HCT116 (cell line): ENCODE data around the gene PSMC3IP. TPM values are rescaled to one million over a fixed set of nuclear protein-coding genes. Genes with fewer than 3 reads are reported as not detected.

Source experiments
- ATAC-seq: fragments of 200-7000 bp; cut with Tn5 transposase; 2 replicates; pipeline ENCODE4 v1.9.1; 2020; ENCODE audit warnings: mild to moderate bottlenecking, moderate library complexity
- BruUV-seq: library from RNA; stranded (reverse); fragments of 400-500 nt; replicated peaks from 2 replicates; lab custom pipeline; 2021; lab: Mats Ljungman, UMichigan
- CTCF ChIA-PET: fragments of 300-600 bp; sonication (Branson Sonifier 250); formaldehyde crosslinking; loops from one replicate; lab custom pipeline; 2021; ENCODE audit warnings: antibody characterized with exemption; lab: Charles Lee
- POLR2A ChIA-PET: fragments of 300-600, 350-600 bp; sonication (Branson Sonifier 250); formaldehyde crosslinking; loops from one replicate; lab custom pipeline; 2021; ENCODE audit warnings: antibody characterized with exemption; lab: Charles Lee
- RAD21 ChIA-PET, 2 experiments: fragments of 300-600 bp; sonication (Branson Sonifier 250); formaldehyde crosslinking; loops; one replicate each; lab custom pipeline; 2023; ENCODE audit warnings: low total read pairs in 2 of 2; ENCODE audit not compliant: uncharacterized antibody in 2 of 2, unreplicated experiment in 2 of 2, low non-redundant PET in 1 of 2; lab: Charles Lee
- DNase-seq: peaks from one replicate; pipeline ENCODE4 v3.0.0-alpha.2; 2010; ENCODE audit warnings: low read depth, low spot score
- H2AFZ ChIP-seq: fragments of 200-600 bp; shearing (Covaris generic), sonication (generic); 2 replicates; pipeline ENCODE4 v1.6.1; 2017; ENCODE audit warnings: low read depth, mixed run types, mixed read lengths, antibody characterized with exemption, low read length; ENCODE audit not compliant: poor library complexity, severe bottlenecking
- H3K27ac ChIP-seq: 2 replicates; pipeline ENCODE4 v1.5.1; 2012; ENCODE audit warnings: low read depth, low read length
- H3K27me3 ChIP-seq: fragments of 200-600 bp; sonication (generic); 2 replicates; pipeline ENCODE4 v1.6.1; 2016; ENCODE audit warnings: mixed run types, low read length, mixed read lengths; ENCODE audit not compliant: insufficient read depth
- H3K36me3 ChIP-seq, 2 experiments: fragments of 200-500 bp in 1 of 2; fragments of 200-600 bp in 1 of 2; sonication (Bioruptor generic) in 1 of 2; sonication (generic) in 1 of 2; 2 replicates each; pipeline versions ENCODE4 v1.5.1 to v1.6.1; 2014 to 2016; ENCODE audit warnings: low read length in 2 of 2, inconsistent platforms in 1 of 2, mixed read lengths in 1 of 2, mixed run types in 1 of 2; ENCODE audit not compliant: insufficient read depth in 2 of 2, control insufficient read depth in 1 of 2
- H3K4me1 ChIP-seq, 2 experiments: fragments of 200-600 bp in 1 of 2; sonication (generic) in 1 of 2; 2 replicates each; pipeline versions ENCODE4 v1.5.1 to v1.6.1; 2012 to 2017; ENCODE audit warnings: low read length in 2 of 2, inconsistent platforms in 1 of 2, mild to moderate bottlenecking in 1 of 2, mixed read lengths in 1 of 2, mixed run types in 1 of 2, moderate library complexity in 1 of 2; ENCODE audit not compliant: insufficient read depth in 2 of 2, control insufficient read depth in 1 of 2
- H3K4me2 ChIP-seq: fragments of 200-600 bp; sonication (generic); 2 replicates; pipeline ENCODE4 v1.6.1; 2017; ENCODE audit warnings: mixed run types, low read length, mixed read lengths
- H3K4me3 ChIP-seq, 2 experiments: fragments of 200-600 bp in 1 of 2; sonication (generic) in 1 of 2; replicated peaks in 1 of 2; 2 replicates each; pipeline ENCODE4 v1.5.1; 2011 to 2016; ENCODE audit warnings: low read length in 2 of 2, control low read depth in 1 of 2, low read depth in 1 of 2, mild to moderate bottlenecking in 1 of 2, mixed read lengths in 1 of 2, mixed run types in 1 of 2
- H3K79me2 ChIP-seq: fragments of 200-600 bp; sonication (generic); 2 replicates; pipeline ENCODE4 v1.6.1; 2017; ENCODE audit warnings: mild to moderate bottlenecking, mixed run types, low read length, moderate library complexity, mixed read lengths; ENCODE audit not compliant: insufficient read depth
- H3K9ac ChIP-seq: fragments of 200-600 bp; sonication (generic); 2 replicates; pipeline ENCODE4 v1.6.1; 2016; ENCODE audit warnings: low read length, mixed read lengths
- H3K9me2 ChIP-seq: fragments of 200-600 bp; sonication (generic), shearing (Covaris generic); 2 replicates; pipeline ENCODE4 v1.6.1; 2017; ENCODE audit warnings: mixed run types, mild to moderate bottlenecking, moderate library complexity; ENCODE audit not compliant: insufficient read depth
- H3K9me3 ChIP-seq, 2 experiments: fragments of 200-500 bp in 1 of 2; fragments of 200-600 bp in 1 of 2; sonication (Bioruptor generic) in 1 of 2; sonication (generic) in 1 of 2; 2 replicates each; pipeline ENCODE4 v1.6.1; 2014 to 2017; ENCODE audit warnings: low read length in 2 of 2, mixed read lengths in 2 of 2, inconsistent platforms in 1 of 2, low read depth in 1 of 2, mild to moderate bottlenecking in 1 of 2, mixed run types in 1 of 2, moderate library complexity in 1 of 2; ENCODE audit not compliant: control insufficient read depth in 1 of 2, insufficient read depth in 1 of 2
- H4K20me1 ChIP-seq: fragments of 200-600 bp; sonication (generic), shearing (Covaris generic); 2 replicates; pipeline ENCODE4 v1.6.1; 2017; ENCODE audit warnings: mixed run types, mild to moderate bottlenecking, moderate library complexity; ENCODE audit not compliant: insufficient read depth
- CBX3 ChIP-seq: IDR thresholded peaks from 2 replicates; pipeline ENCODE4 v1.6.1; 2012; ENCODE audit warnings: low read depth
- CTCF ChIP-seq, 3 experiments: fragments of 200-600 bp in 1 of 3; sonication (generic) in 1 of 3; IDR thresholded peaks in 2 of 3; conservative IDR thresholded peaks in 1 of 3; 2 replicates each; pipeline ENCODE4 v1.5.1; 2012 to 2017; ENCODE audit warnings: low read depth in 2 of 3, low read length in 2 of 3, antibody characterized with exemption in 1 of 3, borderline replicate concordance in 1 of 3, control low read depth in 1 of 3, mild to moderate bottlenecking in 1 of 3, mixed read lengths in 1 of 3, mixed run types in 1 of 3, moderate library complexity in 1 of 3; ENCODE audit not compliant: insufficient read depth in 1 of 3
- ELF1 ChIP-seq: IDR thresholded peaks from 2 replicates; pipeline ENCODE4 v1.6.1; 2012; ENCODE audit warnings: low read depth, borderline replicate concordance
- EZH2phosphoT487 ChIP-seq: fragments of 200-600 bp; IDR thresholded peaks from 2 replicates; pipeline ENCODE4 v1.6.1; 2018; ENCODE audit warnings: antibody characterized with exemption, borderline replicate concordance
- FOSL1 ChIP-seq: IDR thresholded peaks from 2 replicates; pipeline ENCODE4 v1.6.1; 2012; ENCODE audit warnings: low read depth
- POLR2A ChIP-seq: IDR thresholded peaks from 2 replicates; pipeline ENCODE4 v1.7.0; 2011; ENCODE audit warnings: borderline replicate concordance; ENCODE audit not compliant: insufficient read depth, insufficient read length; ENCODE audit errors: extremely low read depth
- RAD21 ChIP-seq: IDR thresholded peaks from 2 replicates; pipeline ENCODE4 v1.6.1; 2012; ENCODE audit warnings: low read depth, mild to moderate bottlenecking
- SP1 ChIP-seq: IDR thresholded peaks from 2 replicates; pipeline ENCODE4 v1.6.1; 2012; ENCODE audit warnings: low read depth
- SRF ChIP-seq: IDR thresholded peaks from 2 replicates; pipeline ENCODE4 v1.6.1; 2012; ENCODE audit warnings: low read depth
- ZFX ChIP-seq: fragments of 450-650 bp; IDR thresholded peaks from 2 replicates; pipeline ENCODE4 v1.6.1; 2017
- intact Hi-C: fragments of 100-400 bp; cut with micrococcal nuclease; formaldehyde crosslinking; loops from 2 replicates; pipeline ENCODE4 v1.10.0; 2022
- total RNA-seq: library from RNA; stranded (reverse); gene quantifications from one replicate; pipeline ENCODE4 v1.2.1, GENCODE V29; 2021; ENCODE audit not compliant: unreplicated experiment

PSMC3IP gene
- total RNA-seq, 1 experiment from 2014 or later = 24.3 TPM

DNA sequence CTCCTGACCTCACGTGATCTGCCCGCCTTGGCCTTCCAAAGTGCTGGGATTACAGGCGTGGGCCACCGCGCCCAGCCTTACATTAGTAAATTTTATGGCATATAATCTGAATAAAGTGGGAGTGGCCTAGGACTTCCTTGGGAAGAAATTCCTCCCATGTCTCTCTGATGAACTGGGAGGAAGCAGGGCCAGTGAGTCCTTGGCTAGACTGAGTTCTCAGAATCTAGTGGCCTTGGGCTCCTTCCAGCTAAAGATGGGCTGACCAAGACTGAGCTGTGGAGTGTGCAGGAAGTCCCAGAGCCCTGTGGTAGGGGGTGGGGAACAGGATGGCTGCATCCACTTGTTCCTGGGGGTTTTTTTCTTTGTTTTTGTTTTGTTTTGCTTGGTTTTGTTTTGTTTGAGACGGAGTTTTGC is 51.5 kb downstream of the PSMC3IP start:
- no peak for TF ChIP-seq ZFX
- no peak for TF ChIP-seq SRF
- TF ChIP-seq ELF1 = no peak
- no peak for TF ChIP-seq FOSL1
- no peak for TF ChIP-seq CTCF (IDR thresholded peaks at IDR 0.05 in 2 of 3, conservative IDR thresholded peaks at IDR 0.05 in 1 of 3; ENCODE audit: borderline replicate concordance in 1 of 3, insufficient read depth in 1 of 3, low read depth in 2 of 3, low read length in 2 of 3)
- no peak for TF ChIP-seq SP1
- TF ChIP-seq CBX3 = no peak
- no peak for TF ChIP-seq POLR2A
- TF ChIP-seq RAD21 = no peak
- no peak for TF ChIP-seq EZH2phosphoT487
- TF ChIP-seq, all 23 proteins: peak for 0
- no peak overlapping the region for H2AFZ ChIP-seq
- H4K20me1 ChIP-seq = no peaks in the 10 kb centered on the region
- ChIA-PET CTCF (interaction anchor here (1.5 kb wide), 1 partner anchor 119 kb away, joined by 14 read pairs; no protein-coding TSS in a partner anchor), RAD21 (interaction anchor here in 1 of 2 experiments (2.0 kb wide), 1 partner anchor 8 kb away, joined by 6 read pairs; no protein-coding TSS in a partner anchor), POLR2A (no interaction called here)
- no peaks in the 10 kb centered on the region for H3K79me2 ChIP-seq
- intact Hi-C loops = loop anchor here (5.0 to 10.0 kb wide), 2 partner anchors 409 to 501 kb away; partner anchors contain the start of gene NKIRAS2
- no peak overlapping the region for H3K4me2 ChIP-seq
- H3K4me3 ChIP-seq = no peak overlapping the region
- peaks cover 26 to 67% of the 10 kb centered on the region in 2 experiments for H3K4me1 ChIP-seq
- H3K9me3 ChIP-seq = no peaks in the 10 kb centered on the region
- H3K9ac ChIP-seq = no peak overlapping the region
- H3K9me2 ChIP-seq = no peaks in the 10 kb centered on the region
- H3K27ac ChIP-seq = no peak overlapping the region
- no peaks in the 10 kb centered on the region for H3K27me3 ChIP-seq
- H3K36me3 ChIP-seq = peaks cover 3 to 5% of the 10 kb centered on the region in 2 experiments; a peak in 2 of 4 replicates
- ATAC-seq = no peak
- DNase-seq = no peak
- no TSS peak for BruUV-seq
